ENCODE results near the gene VSIR.

DNA sequence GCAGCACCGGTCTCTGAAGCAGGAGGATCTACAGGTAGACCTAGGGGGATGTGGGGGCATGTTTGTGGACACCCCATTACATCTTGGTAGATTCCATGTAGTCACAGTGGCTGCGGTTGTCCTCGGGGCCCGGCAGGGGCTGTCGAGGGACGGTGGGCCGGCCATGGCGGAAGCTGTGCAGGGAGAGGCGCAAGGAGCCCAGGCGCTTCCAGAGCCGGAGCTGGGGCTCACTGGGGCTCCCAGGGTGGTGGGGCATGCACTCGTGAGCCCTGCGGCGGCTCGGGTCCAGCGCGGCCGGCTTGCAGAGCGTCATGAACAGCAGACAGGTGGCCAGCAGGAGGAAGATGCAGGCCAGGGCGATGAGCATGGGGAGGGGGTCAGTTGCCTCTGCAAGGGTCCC is 57.5 kb downstream of the VSIR start:
- TF ChIP-seq, protein P1, sequence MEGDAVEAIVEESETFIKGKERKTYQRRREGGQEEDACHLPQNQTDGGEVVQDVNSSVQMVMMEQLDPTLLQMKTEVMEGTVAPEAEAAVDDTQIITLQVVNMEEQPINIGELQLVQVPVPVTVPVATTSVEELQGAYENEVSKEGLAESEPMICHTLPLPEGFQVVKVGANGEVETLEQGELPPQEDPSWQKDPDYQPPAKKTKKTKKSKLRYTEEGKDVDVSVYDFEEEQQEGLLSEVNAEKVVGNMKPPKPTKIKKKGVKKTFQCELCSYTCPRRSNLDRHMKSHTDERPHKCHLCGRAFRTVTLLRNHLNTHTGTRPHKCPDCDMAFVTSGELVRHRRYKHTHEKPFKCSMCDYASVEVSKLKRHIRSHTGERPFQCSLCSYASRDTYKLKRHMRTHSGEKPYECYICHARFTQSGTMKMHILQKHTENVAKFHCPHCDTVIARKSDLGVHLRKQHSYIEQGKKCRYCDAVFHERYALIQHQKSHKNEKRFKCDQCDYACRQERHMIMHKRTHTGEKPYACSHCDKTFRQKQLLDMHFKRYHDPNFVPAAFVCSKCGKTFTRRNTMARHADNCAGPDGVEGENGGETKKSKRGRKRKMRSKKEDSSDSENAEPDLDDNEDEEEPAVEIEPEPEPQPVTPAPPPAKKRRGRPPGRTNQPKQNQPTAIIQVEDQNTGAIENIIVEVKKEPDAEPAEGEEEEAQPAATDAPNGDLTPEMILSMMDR (IDR thresholded peaks at IDR 0.05), result no peak
- no peak for TF ChIP-seq POLR2A (IDR thresholded peaks at IDR 0.05)
